CD14-positive monocyte (primary cell): Measurements from ENCODE around the gene PRKX. TPM values are rescaled to one million over a fixed set of nuclear protein-coding genes. Genes with fewer than 3 reads are reported as not detected.

Experiments used
- DNase-seq, 3 donors: peaks; one replicate each; pipeline ENCODE4 v3.0.0-alpha.2; 2011 to 2022
- H2AFZ ChIP-seq: 2 replicates; pipeline ENCODE4 v1.6.0; 2012; ENCODE audit warnings: mild to moderate bottlenecking, low read depth, low read length, inconsistent platforms; ENCODE audit not compliant: insufficient read depth, poor library complexity, severe bottlenecking
- H3K27ac ChIP-seq, 2 donors: 1 replicate in 1 of 2; 2 replicates in 1 of 2; pipeline ENCODE4 v1.5.1; 2012 to 2013; ENCODE audit warnings: low read length in 2 of 2, control low read depth in 1 of 2, inconsistent platforms in 1 of 2, low read depth in 1 of 2, mild to moderate bottlenecking in 1 of 2
- H3K27me3 ChIP-seq, 2 donors: one replicate each; pipeline versions ENCODE4 v1.6.0 to v1.6.1; 2011 to 2013; ENCODE audit warnings: low read length in 2 of 2; ENCODE audit not compliant: control insufficient read depth in 2 of 2, insufficient read depth in 2 of 2
- H3K36me3 ChIP-seq, 2 donors: replicated peaks in 1 of 2; 1 replicate in 1 of 2; 2 replicates in 1 of 2; pipeline versions ENCODE4 v1.5.1 to v1.6.1; 2012 to 2013; ENCODE audit warnings: low read length in 2 of 2, control low read depth in 1 of 2, inconsistent platforms in 1 of 2, mild to moderate bottlenecking in 1 of 2; ENCODE audit not compliant: insufficient read depth in 2 of 2, control insufficient read depth in 1 of 2
- H3K4me1 ChIP-seq, 2 donors: 1 replicate in 1 of 2; 2 replicates in 1 of 2; pipeline versions ENCODE4 v1.5.1 to v1.6.1; 2012 to 2013; ENCODE audit warnings: low read length in 2 of 2, control low read depth in 1 of 2, inconsistent platforms in 1 of 2, mild to moderate bottlenecking in 1 of 2, moderate library complexity in 1 of 2; ENCODE audit not compliant: insufficient read depth in 2 of 2, control insufficient read depth in 1 of 2
- H3K4me2 ChIP-seq: replicated peaks from 2 replicates; pipeline ENCODE3; 2012; ENCODE audit warnings: low read length, moderate library complexity, mild to moderate bottlenecking; ENCODE audit not compliant: poor library complexity, severe bottlenecking; ENCODE audit errors: extremely low read depth
- H3K4me3 ChIP-seq, 3 experiments: fragments of 200-600 bp in 1 of 3; sonication (generic) in 1 of 3; replicated peaks in 1 of 3; 1 replicate in 2 of 3; 2 replicates in 1 of 3; pipeline ENCODE4 v1.5.1; 2011 to 2013; ENCODE audit warnings: low read length in 3 of 3, mild to moderate bottlenecking in 3 of 3, control low read depth in 2 of 3, low read depth in 2 of 3, inconsistent platforms in 1 of 3, moderate library complexity in 1 of 3
- H3K79me2 ChIP-seq: 2 replicates; pipeline ENCODE4 v1.6.0; 2012; ENCODE audit warnings: mild to moderate bottlenecking, control low read depth, inconsistent platforms, low read length, moderate library complexity; ENCODE audit not compliant: insufficient read depth
- H3K9ac ChIP-seq: 2 replicates; pipeline ENCODE4 v1.6.0; 2017; ENCODE audit warnings: low read length, mild to moderate bottlenecking; ENCODE audit not compliant: insufficient read depth, poor library complexity, severe bottlenecking
- H3K9me3 ChIP-seq, 2 donors: replicated peaks in 1 of 2; 1 replicate in 1 of 2; 2 replicates in 1 of 2; pipeline versions ENCODE4 v1.5.1 to v1.6.1; 2012 to 2013; ENCODE audit warnings: low read length in 2 of 2, control low read depth in 1 of 2; ENCODE audit not compliant: control insufficient read depth in 1 of 2, insufficient read depth in 1 of 2
- H4K20me1 ChIP-seq: 2 replicates; pipeline ENCODE4 v1.6.0; 2012; ENCODE audit warnings: mild to moderate bottlenecking, low read length, control low read depth, moderate library complexity; ENCODE audit not compliant: insufficient read depth
- H3K27ac Mint-ChIP-seq, 7 donors: one replicate each; pipeline ENCODE4 v1.8.0; 2020; ENCODE audit warnings: mild to moderate bottlenecking in 7 of 7, mixed read lengths in 7 of 7, moderate library complexity in 6 of 7, inconsistent platforms in 2 of 7
- H3K27me3 Mint-ChIP-seq, 3 donors: one replicate each; pipeline ENCODE4 v1.8.0; 2021 to 2022; ENCODE audit warnings: low read depth in 3 of 3, mild to moderate bottlenecking in 3 of 3, mixed read lengths in 3 of 3, moderate library complexity in 3 of 3, inconsistent platforms in 1 of 3
- H3K36me3 Mint-ChIP-seq, 2 donors: one replicate each; pipeline ENCODE4 v1.8.0; 2020; ENCODE audit warnings: mixed read lengths in 2 of 2, inconsistent platforms in 1 of 2, mild to moderate bottlenecking in 1 of 2
- H3K4me1 Mint-ChIP-seq: one replicate; pipeline ENCODE4 v1.8.0; 2020; ENCODE audit warnings: mild to moderate bottlenecking, mixed read lengths
- H3K4me3 Mint-ChIP-seq, 2 donors: one replicate each; pipeline ENCODE4 v1.8.0; 2020; ENCODE audit warnings: mild to moderate bottlenecking in 2 of 2, mixed read lengths in 2 of 2, moderate library complexity in 1 of 2
- H3K9me3 Mint-ChIP-seq, 7 donors: one replicate each; pipeline ENCODE4 v1.8.0; 2020 to 2022; ENCODE audit warnings: mixed read lengths in 7 of 7, mild to moderate bottlenecking in 6 of 7, moderate library complexity in 6 of 7, inconsistent platforms in 2 of 7
- WGBS: methylation state at CpG from one replicate; pipeline ENCODE4 v1.1.5; 2013; ENCODE audit warnings: missing lambda C conversion rate; ENCODE audit not compliant: insufficient coverage; 5-methylcytosine and 5-hydroxymethylcytosine counted together
- intact Hi-C, 2 donors: fragments of 100-400 bp; cut with micrococcal nuclease; formaldehyde crosslinking; loops; one replicate each; pipeline versions ENCODE4 v1.15.0 to v1.15.1; 2023
- polyA plus RNA-seq, 3 donors: library from polyadenylated mRNA; depleted of rRNA in 1 of 3; unstranded in 2 of 3; stranded (reverse) in 1 of 3; fragments of 300-500 nt in 2 of 3; fragments of >200 nt in 1 of 3; fragmentation: Illumina TruSeq in 2 of 3; gene quantifications; 1 replicate in 2 of 3; 2 replicates in 1 of 3; pipeline ENCODE4 v1.2.3, GENCODE V29; 2012 to 2021
- TF ChIP-seq, protein P1 (sequence below): fragments of 200-600 bp; IDR thresholded peaks from one replicate; pipeline ENCODE4 v1.8.0; 2022; ENCODE audit warnings: antibody characterized with exemption, mild to moderate bottlenecking

The PRKX gene
- polyA plus RNA-seq, 3 donors: 41.6 to 47.0 (median 46.2) TPM

DNA sequence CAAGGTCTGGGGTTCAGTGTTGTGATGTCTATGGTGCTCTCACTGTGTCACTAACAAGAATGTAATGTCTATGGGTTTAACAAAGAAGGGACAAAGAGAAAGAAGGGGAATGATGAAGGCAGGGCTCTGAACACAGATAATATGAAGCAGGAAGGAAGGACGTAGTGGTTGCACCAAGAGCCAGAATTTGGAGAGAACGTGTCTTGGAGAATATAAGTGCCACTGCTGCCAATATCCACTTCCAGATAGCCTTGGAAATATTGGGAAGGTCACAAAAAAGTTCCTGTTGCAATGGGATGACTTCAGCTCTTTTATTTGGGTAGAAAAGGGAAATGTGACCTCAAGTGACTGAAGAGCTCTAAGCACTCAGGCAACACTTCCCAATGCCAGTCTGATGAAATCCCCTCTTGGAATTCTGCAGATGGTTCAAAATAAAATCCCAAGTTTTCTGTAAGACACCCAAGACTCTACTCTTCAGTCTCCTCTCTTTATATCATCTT is 131.8 kb downstream of the PRKX start:
- H3K4me3 Mint-ChIP-seq: no peak overlapping the region
- DNase-seq: no peak

DNA sequence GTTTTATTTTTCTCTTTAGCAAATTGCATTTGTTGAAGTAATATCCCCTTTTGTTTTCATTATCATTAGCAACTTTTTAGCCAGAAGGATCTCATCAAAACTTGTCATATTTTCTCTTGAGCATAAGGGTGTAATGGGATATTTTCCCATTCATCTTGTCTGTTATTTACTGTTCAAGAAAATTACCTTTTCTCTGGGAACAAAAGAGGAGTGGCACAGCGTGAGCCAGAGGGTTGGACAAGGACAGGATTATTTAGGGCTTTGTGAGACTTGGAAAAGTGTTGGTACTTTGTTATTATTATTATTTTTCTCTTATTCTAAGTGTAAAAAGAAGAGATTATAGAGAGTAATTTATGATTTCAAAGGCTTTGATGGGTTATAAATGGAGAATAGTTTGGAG is 135.9 kb downstream of the PRKX start:
- Histone ChIP-seq H3K4me3 (no peak overlapping the region), H3K4me2 (no peak overlapping the region), H3K79me2 (no peaks in the 10 kb centered on the region), H3K4me1 (no peaks in the 10 kb centered on the region), H3K36me3 (no peaks in the 10 kb centered on the region), H2AFZ (no peak overlapping the region), H3K27me3 (no peaks in the 10 kb centered on the region), H3K9me3 (no peaks in the 10 kb centered on the region), H3K27ac (no peak overlapping the region), H3K9ac (no peak overlapping the region), H4K20me1 (no peaks in the 10 kb centered on the region)
- H3K27me3 Mint-ChIP-seq: peaks cover 2 to 14% (median 5%) of the 10 kb centered on the region in 3 donors
- peaks cover 1 to 10% (median 2%) of the 10 kb centered on the region in 7 donors for H3K9me3 Mint-ChIP-seq
- TF ChIP-seq, protein P1, sequence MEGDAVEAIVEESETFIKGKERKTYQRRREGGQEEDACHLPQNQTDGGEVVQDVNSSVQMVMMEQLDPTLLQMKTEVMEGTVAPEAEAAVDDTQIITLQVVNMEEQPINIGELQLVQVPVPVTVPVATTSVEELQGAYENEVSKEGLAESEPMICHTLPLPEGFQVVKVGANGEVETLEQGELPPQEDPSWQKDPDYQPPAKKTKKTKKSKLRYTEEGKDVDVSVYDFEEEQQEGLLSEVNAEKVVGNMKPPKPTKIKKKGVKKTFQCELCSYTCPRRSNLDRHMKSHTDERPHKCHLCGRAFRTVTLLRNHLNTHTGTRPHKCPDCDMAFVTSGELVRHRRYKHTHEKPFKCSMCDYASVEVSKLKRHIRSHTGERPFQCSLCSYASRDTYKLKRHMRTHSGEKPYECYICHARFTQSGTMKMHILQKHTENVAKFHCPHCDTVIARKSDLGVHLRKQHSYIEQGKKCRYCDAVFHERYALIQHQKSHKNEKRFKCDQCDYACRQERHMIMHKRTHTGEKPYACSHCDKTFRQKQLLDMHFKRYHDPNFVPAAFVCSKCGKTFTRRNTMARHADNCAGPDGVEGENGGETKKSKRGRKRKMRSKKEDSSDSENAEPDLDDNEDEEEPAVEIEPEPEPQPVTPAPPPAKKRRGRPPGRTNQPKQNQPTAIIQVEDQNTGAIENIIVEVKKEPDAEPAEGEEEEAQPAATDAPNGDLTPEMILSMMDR: no peak
- no CpG with 5 or more reads among the region's 1 CpG for WGBS
- no peak for DNase-seq
- no peaks in the 10 kb centered on the region for H3K36me3 Mint-ChIP-seq
- H3K4me1 Mint-ChIP-seq: no peaks in the 10 kb centered on the region
- H3K27ac Mint-ChIP-seq: no peak overlapping the region
- intact Hi-C loops: no loop called here
- H3K4me3 Mint-ChIP-seq: no peak overlapping the region

More for the DNA sequence above, 131.8 kb downstream of the PRKX start:
- Mint-ChIP-seq H3K4me1 (no peaks in the 10 kb centered on the region), H3K9me3 (peaks cover 1 to 10% (median 2%) of the 10 kb centered on the region in 7 donors), H3K27ac (no peak overlapping the region), H3K27me3 (peaks cover 2 to 17% (median 3%) of the 10 kb centered on the region in 3 donors), H3K36me3 (no peaks in the 10 kb centered on the region)
- Histone ChIP-seq H3K4me1 (no peaks in the 10 kb centered on the region), H3K79me2 (no peaks in the 10 kb centered on the region), H3K36me3 (no peaks in the 10 kb centered on the region), H4K20me1 (no peaks in the 10 kb centered on the region), H3K4me2 (no peak overlapping the region), H3K4me3 (no peak overlapping the region), H3K27ac (no peak overlapping the region), H3K9ac (no peak overlapping the region), H3K27me3 (no peaks in the 10 kb centered on the region), H2AFZ (no peak overlapping the region), H3K9me3 (no peaks in the 10 kb centered on the region)
- intact Hi-C loops: no loop called here
- TF ChIP-seq, protein P1: no peak
- WGBS: no CpG with 5 or more reads among the region's 2 CpGs
